ENCODE data around the gene HP1BP3. TPM values are rescaled to one million over a fixed set of nuclear protein-coding genes. Genes with fewer than 3 reads are reported as not detected.

The HP1BP3 gene
- total RNA-seq, 1 donor from 2014 or later: 236 TPM

Other genes with a start within 250 kb of the HP1BP3 start
- gene FAM43B, start 234.7 kb downstream of the HP1BP3 start, total RNA-seq: not detected in 2 replicates
- gene CDA, start 198.2 kb downstream of the HP1BP3 start, total RNA-seq: 2.4 and 2.6 TPM in 2 replicates
- gene PINK1, start 153.8 kb downstream of the HP1BP3 start, total RNA-seq: 67.1 and 106 TPM in 2 replicates
- 314 and 417 TPM in 2 replicates for gene DDOST, start 125.9 kb downstream of the HP1BP3 start, total RNA-seq
- gene KIF17, start 69.3 kb downstream of the HP1BP3 start, total RNA-seq: 32.3 and 39.5 TPM in 2 replicates
- gene SH2D5, start 54.6 kb downstream of the HP1BP3 start, total RNA-seq: under 0.01 and 0.42 TPM in 2 replicates